NB4 (cell line): ENCODE measurements around the gene GOLGA8S.

Experiments used
- CTCF ChIP-seq: IDR thresholded peaks from one replicate; pipeline ENCODE4 v1.5.1; 2012; ENCODE audit warnings: low read depth, low read length
- MYC ChIP-seq: IDR thresholded peaks from 2 replicates; pipeline ENCODE4 v1.6.1; 2011; ENCODE audit warnings: low read depth, low read length
- POLR2A ChIP-seq: IDR thresholded peaks from 2 replicates; pipeline ENCODE4 v1.6.1; 2011; ENCODE audit warnings: mild to moderate bottlenecking; ENCODE audit not compliant: insufficient read length; ENCODE audit errors: extremely low read depth

GRCh38 chr15:23401627-23402026 is 47.1 kb downstream of the GOLGA8S start:
- TF ChIP-seq CTCF (no peak), POLR2A (no peak), MYC (no peak)
